Muscle of arm (tissue), 12 donors: Measurements from ENCODE around the gene DENND4A. TPM values are rescaled to one million over a fixed set of nuclear protein-coding genes. Genes with fewer than 3 reads are reported as not detected.
"Not testable (repeated sequence)": the region's sequence is repeated elsewhere in the genome, so short reads cannot be mapped to it uniquely, and the experiment has no call there.

Experiments
- DNase-seq: peaks from one replicate; pipeline ENCODE4 v3.0.0-alpha.2; 2013
- polyA plus RNA-seq, 12 donors: library from polyadenylated mRNA; unstranded; fragments of 120-200 nt; gene quantifications; one replicate each; pipeline ENCODE4 v1.2.1, GENCODE V29; 2013; ENCODE audit not compliant: insufficient read length in 12 of 12

DENND4A gene
- polyA plus RNA-seq, 12 donors: 10.4 to 19.0 (median 14.0) TPM; not detected in 1

DNA sequence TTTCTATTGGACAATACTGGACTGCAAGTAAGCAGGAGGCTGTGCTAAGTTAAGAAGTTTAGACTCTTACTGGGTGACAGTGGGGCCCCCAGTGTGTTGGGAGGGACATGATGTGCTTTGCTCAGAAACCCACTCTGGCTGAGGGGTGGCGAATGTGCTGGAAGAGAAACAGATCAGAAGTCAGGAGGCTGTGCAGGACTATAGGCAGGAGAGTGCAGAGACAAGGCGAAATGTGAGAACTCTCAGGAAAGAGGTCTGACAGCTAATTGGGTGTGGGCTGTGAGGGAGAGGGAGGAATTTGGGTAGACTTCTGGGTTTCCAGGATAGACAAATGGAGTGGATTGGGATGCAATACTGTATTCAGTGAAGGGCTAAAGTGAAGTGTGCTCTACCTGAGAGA is 158.3 kb downstream of the DENND4A start:
- DNase-seq: no peak

DNA sequence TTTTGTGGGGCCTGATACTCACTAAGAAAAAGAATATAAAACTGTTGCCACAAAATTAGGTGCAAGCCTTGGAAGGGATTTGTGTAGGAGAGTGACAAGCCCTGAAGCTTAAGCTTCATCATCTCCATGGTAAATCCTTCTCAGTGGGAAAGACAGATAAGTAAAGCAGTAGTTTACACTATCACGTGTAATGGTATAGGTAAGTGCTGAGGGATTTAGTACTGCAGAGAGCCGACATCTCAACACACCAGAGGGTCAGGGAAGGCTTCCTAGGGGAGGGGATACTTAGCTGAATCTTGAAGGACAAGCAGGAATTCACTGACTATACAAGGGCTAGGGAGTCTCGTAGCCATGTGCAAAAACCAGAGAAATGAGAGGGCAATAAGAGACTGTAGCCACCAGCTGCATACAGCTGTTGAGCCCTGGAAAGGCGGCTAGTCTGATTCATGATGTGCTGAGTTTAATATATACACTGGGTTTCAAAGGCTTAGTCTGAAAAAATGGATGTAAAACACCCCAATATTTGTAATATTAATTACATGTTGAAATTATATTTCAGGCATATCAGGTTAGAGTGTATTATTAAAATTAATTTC is 159.2 kb downstream of the DENND4A start:
- DNase-seq: no peak

DNA sequence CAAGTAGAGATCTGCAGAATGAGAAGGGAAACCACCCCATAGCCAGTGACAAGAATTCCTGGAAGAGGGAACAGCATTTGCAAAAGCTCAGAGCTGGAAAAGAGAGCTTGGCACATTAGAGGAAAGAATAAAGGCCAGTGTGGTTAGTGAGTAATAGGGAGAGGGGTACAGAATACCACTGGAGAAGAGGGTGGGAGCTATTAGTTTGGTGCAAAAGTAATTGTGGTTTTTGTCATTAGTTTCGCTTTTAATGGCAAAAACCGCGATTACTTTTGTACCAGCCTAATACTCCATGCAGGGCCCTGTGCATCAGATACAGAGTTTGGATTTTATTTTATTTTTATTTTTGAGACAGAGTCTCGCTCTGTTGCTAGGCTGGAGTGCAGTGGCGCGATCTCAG is 160.6 kb downstream of the DENND4A start:
- DNase-seq: no peak

DNA sequence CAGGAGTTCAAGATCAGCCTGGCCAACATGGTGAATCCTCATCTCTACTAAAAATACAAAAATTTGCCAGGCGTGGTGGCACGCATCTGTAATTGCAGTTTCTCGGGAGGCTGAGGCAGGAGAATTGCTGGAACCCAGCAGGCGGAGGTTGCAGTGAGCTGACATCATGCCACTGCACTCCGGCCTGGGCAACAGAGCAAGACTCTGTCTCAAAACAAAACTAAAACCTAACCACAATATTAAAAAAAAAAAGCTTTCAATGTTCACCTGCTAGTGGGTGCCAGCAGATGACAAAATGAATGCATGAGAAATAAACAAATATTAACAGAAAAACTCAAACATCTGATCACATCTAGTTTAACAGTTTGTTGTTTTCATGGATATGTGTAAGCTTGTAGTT is 161.3 kb downstream of the DENND4A start:
- DNase-seq: no peak

DNA sequence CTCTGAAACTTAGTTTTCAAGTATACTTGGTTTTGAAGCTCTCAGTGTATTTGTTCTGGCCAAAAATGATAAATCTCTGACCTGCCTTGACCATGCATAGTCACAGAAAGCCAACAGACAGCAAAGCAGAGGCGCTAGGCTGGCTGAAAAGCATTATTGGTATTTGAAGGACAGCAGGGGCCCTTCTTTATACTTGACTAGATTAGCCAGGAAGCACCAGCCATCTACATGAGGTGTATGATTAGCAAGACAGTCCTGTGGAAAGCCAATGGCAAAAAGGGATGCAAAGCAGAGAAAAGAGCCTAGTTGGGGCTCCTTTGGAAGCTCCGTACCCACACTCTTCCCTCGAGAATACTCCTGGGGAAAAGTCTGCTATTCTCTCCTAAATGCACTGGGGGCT is 162.5 kb downstream of the DENND4A start:
- no peak for DNase-seq

GRCh38 chr15:65626856-65627255 is 165.2 kb downstream of the DENND4A start:
- DNase-seq: no peak

- no peak for DNase-seq
Observed at GRCh38 chr15:65623103-65623502, 169.0 kb downstream of the DENND4A start.

DNA sequence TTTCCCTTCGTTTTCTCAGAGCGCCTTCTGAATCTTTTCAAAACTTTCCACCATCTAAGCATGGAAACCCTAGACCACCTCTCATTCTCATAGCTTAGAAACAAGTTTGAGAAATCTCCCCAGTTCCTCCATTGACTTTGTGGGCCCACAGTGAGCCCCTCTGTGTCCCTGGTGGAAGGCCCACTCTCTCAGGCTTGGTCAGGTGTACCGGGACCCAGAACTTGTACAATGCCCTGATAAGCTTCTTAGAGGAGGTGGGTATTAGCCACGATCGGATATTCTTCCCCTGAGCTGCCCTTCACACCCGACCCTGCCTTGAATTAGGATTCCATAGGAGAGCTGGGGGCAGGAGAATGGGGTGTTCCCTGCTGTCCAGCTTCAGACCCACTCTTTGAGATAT is 170.5 kb downstream of the DENND4A start, which contains the start of gene SLC24A1:
Gene SLC24A1 (plus strand): TSS at position 301 of the 400 bp plus-strand sequence. CDS start 2,143 bp downstream, outside the sequence.
- no peak for DNase-seq

DNA sequence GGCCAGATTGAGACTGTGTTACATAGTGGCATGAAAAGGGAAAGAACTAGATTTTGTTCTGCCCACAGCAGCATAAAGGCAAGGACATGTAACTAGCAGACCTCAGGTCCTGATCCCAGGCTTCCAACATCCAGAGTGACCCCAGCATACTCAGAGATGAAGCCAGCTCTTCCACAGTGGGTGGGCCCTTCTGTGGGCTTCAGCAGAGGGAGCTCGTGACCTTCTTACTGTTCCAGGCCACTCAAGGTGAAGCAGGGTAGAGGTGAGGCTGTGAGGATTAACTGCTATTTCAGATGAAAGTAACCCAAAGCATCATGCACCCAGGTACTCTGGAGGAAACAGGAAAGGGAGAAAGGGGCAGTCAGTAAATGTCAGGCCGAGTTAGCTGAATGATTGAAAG is 171.3 kb downstream of the DENND4A start:
- no peak for DNase-seq

DNA sequence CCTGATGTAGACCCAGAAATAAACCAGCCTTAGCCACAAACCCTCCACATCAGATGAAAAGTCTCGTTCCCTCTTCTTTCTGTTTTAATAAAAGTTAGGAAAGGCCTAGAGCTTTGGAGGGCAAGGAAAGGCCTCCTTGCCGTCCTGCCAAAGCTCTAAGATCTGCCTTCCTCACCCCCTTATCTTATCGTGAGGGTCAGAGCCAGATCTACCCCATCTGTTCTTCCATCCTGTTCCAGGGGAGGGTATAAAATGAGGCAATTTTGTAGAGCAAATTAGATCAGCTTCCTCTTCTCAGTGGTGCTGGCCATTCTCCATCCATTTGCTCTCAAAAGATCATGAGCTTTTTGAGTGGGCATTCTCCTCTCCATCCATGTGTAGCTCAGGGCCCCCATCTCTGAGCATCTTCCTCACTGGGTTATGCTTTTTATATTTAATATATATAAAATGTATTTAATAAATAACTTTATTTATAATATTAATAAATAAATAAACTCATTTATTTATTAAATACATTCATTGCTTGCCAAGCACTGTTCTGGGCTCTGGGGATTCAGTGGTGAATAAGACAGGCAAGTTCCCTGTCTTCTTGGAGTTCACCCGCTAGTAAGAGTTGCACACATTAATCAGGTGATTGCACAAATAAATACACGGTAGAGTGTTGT is 172.3 kb downstream of the DENND4A start:
- no peak for DNase-seq

DNA sequence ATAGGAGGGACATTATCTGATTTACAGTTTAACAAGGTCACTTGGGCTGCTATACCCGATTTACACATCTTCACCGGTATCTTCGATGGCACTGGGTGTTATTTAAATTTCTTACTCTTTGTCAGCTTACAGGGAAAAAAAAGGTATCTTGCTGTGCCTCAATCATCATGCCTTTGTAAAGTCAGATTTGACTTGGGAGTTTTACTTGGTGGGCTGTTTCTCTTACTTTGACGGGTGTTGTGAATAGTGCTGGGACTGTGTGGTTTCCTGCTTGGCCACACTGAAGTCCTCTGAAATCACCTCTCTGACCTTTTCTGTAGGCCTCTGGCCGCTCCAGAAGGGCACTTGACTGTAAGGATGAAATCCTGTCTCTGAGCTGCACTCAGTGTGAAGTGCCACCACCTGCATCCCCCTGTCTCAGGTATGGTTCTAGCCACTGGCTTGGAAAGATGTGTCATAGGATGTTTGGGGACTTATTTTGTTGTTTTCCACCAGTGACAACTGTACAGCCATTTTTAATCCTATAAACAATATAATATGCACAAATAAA is 173.5 kb downstream of the DENND4A start:
- no peak for DNase-seq

DNA sequence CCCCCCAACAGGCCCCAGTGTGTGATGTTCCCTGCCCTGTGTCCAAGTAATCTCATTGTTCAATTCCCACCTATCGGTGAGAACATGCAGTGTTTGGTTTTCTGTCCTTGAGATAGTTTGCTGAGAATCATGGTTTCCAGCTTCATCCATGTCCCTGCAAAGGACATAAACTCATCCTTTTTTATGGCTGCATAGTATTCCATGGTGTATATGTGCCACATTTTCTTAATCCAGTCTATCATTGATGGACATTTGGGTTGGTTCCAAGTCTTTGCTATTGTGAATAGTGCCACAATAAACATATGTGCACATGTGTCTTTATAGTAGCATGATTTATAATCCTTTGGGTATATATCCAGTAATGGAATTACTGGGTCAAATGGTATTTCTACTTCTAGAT is 176.2 kb downstream of the DENND4A start:
- DNase-seq: not testable (repeated sequence)

- DNase-seq: no peak
Observed at GRCh38 chr15:65612949-65613744, 178.9 kb downstream of the DENND4A start.

GRCh38 chr15:65612616-65612946 is 179.5 kb downstream of the DENND4A start:
- DNase-seq: no peak

GRCh38 chr15:65611888-65612615 is 180.0 kb downstream of the DENND4A start:
- DNase-seq: no peak

DNA sequence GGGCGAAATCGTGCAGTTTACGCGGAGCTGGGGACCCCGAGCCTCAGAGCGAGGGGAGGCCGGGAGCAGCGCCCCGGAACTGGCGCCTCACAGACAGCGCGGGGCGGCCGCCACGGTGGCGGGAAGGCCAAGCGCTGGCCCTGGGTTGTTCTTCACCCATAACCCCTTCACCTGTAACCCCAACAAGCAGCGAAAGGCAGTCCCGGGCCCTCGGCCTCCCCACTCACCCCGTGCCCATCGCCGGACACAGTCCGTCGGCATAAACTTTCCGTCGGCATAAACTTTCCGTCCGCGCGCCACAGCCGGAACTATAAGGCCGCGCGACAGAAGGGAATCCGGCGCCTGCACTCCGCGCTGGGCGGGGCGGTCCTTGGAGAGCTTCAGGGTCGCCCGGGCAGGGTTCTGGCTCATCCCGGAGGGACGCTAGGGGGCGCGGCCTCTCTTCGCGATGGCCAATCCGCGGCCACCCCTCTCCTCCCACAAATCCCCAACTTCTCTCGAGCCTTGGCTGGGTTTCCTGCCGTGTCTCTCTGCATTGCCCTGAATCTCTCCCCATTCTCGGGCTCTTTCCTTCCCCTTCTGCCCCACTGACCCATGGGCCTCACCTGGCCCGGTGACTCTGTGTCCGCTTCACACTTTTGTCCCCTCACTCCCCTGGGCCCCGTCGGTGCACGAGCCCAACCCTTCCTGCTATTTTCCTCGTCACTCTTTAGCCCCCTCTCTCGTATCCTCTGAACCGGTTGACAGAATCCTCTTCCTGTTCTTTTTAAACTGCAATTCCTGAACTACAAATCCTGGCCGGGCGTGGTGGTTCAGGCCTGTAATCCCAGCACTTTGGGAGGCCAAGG is 181.0 kb downstream of the DENND4A start, which contains the start of gene INTS14:
Gene INTS14 (minus strand): TSS at position 261 of the 848 bp plus-strand sequence. CDS start 3,751 bp downstream, outside the sequence.
- DNase-seq: peak; percentile 97
